Measurements from ENCODE around the gene DSTN. TPM values are rescaled to one million over a fixed set of nuclear protein-coding genes. Genes with fewer than 3 reads are reported as not detected.

The DSTN gene
- total RNA-seq, 1 experiment from 2014 or later, result 202 TPM

DNA sequence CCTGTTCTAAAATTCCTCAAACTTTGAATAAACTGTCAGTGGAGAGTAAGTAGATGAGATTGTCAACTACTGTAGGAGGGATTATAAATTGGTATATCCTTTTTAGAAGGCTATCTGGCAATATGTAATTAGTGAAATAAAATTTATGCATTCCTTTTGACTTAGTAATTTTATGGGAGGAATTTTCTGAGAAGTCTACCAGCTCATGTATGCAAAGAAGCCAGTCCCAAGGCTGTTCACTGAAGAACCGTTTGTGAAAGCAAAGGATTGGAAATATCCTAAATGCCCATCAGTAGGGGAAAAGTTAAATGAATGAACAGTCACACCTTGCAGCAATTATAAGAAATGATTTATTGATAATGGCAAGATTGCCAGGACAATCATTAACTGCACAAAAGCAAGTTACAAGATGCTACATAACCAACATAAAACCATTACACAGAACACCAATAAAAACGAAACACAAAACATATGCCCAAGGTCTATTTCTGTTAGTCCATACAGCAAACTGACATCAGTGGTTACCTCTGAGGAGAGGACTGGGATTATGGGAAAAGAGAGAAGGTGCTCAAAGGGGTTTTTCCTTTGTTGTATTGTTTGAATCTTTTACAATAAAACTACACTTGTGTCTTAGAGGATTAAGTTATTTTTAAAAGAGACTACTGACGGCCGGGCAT, 4.6 kb upstream of the DSTN start (continued):
- TF ChIP-seq, protein P1, sequence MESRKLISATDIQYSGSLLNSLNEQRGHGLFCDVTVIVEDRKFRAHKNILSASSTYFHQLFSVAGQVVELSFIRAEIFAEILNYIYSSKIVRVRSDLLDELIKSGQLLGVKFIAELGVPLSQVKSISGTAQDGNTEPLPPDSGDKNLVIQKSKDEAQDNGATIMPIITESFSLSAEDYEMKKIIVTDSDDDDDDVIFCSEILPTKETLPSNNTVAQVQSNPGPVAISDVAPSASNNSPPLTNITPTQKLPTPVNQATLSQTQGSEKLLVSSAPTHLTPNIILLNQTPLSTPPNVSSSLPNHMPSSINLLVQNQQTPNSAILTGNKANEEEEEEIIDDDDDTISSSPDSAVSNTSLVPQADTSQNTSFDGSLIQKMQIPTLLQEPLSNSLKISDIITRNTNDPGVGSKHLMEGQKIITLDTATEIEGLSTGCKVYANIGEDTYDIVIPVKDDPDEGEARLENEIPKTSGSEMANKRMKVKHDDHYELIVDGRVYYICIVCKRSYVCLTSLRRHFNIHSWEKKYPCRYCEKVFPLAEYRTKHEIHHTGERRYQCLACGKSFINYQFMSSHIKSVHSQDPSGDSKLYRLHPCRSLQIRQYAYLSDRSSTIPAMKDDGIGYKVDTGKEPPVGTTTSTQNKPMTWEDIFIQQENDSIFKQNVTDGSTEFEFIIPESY (IDR thresholded peaks at IDR 0.05; ENCODE audit: extremely low read depth, insufficient replicate concordance, low read length), result no peak

GRCh38 chr20:17566345-17566744, 3.5 kb upstream of the DSTN start:
- RAD21 ChIA-PET (ENCODE audit: low non-redundant PET in 1 of 2, low total read pairs in 2 of 2, uncharacterized antibody in 2 of 2, unreplicated experiment in 2 of 2), result no interaction called here
- H3K4me3 ChIP-seq (replicated peaks in 1 of 2; ENCODE audit: low read depth in 1 of 2, low read length in 2 of 2), result no peak overlapping the region
- peaks cover 8% of the 10 kb centered on the region; the same call in 1 of the 2 replicates for H4K20me1 ChIP-seq (ENCODE audit: insufficient read depth)
- POLR2A ChIA-PET, result no interaction called here
- H2AFZ ChIP-seq (ENCODE audit: low read depth, low read length, poor library complexity, severe bottlenecking), result no peak overlapping the region
- DNase-seq (ENCODE audit: low read depth, low spot score) (no peak), ATAC-seq (no peak)
- peaks cover 21% of the 10 kb centered on the region for H3K79me2 ChIP-seq (ENCODE audit: insufficient read depth, low read length)
- peaks cover 33 to 65% of the 10 kb centered on the region in 2 experiments for H3K4me1 ChIP-seq (ENCODE audit: control insufficient read depth in 1 of 2, insufficient read depth in 2 of 2, low read length in 2 of 2)
- CTCF ChIA-PET, result interaction anchor here (0.6 kb wide), 1 partner anchor 111 kb away, joined by 3 read pairs; no protein-coding TSS in a partner anchor
- no TSS peak for BruUV-seq (replicated peaks)
- H3K9me2 ChIP-seq (ENCODE audit: insufficient read depth), result no peaks in the 10 kb centered on the region
- H3K36me3 ChIP-seq (ENCODE audit: control insufficient read depth in 1 of 2, insufficient read depth in 2 of 2, low read length in 2 of 2), result no peaks in the 10 kb centered on the region
- no peak overlapping the region for H3K27ac ChIP-seq (ENCODE audit: low read depth, low read length)
- H3K9ac ChIP-seq (ENCODE audit: low read length), result no peak overlapping the region
- no peaks in the 10 kb centered on the region for H3K27me3 ChIP-seq (ENCODE audit: insufficient read depth, low read length)
- intact Hi-C loops (cut with micrococcal nuclease), result no loop called here
- no peaks in the 10 kb centered on the region for H3K9me3 ChIP-seq (ENCODE audit: control insufficient read depth in 1 of 2, insufficient read depth in 1 of 2, low read depth in 1 of 2, low read length in 2 of 2)
- no peak overlapping the region for H3K4me2 ChIP-seq (ENCODE audit: low read length)
- TF ChIP-seq, protein P2, sequence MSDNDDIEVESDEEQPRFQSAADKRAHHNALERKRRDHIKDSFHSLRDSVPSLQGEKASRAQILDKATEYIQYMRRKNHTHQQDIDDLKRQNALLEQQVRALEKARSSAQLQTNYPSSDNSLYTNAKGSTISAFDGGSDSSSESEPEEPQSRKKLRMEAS (IDR thresholded peaks at IDR 0.05), result no peak
- TF ChIP-seq, protein P3, sequence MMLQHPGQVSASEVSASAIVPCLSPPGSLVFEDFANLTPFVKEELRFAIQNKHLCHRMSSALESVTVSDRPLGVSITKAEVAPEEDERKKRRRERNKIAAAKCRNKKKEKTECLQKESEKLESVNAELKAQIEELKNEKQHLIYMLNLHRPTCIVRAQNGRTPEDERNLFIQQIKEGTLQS (IDR thresholded peaks at IDR 0.05), result no peak
- no peak for TF ChIP-seq EZH2 (IDR thresholded peaks at IDR 0.05)
- TF ChIP-seq JUND (IDR thresholded peaks at IDR 0.05), result no peak
- TF ChIP-seq POLR2A (IDR thresholded peaks at IDR 0.05; ENCODE audit: borderline replicate concordance, extremely low read depth, insufficient read depth, insufficient read length), result no peak
- TF ChIP-seq FOSL1 (IDR thresholded peaks at IDR 0.05; ENCODE audit: low read depth), result no peak
- TF ChIP-seq SRF (IDR thresholded peaks at IDR 0.05; ENCODE audit: low read depth), result no peak
- TF ChIP-seq RAD21 (IDR thresholded peaks at IDR 0.05; ENCODE audit: low read depth), result no peak
- no peak for TF ChIP-seq REST (IDR thresholded peaks at IDR 0.05; ENCODE audit: low read depth)
- TF ChIP-seq EZH2phosphoT487 (IDR thresholded peaks at IDR 0.05; ENCODE audit: borderline replicate concordance), result no peak
- TF ChIP-seq, protein P1 (IDR thresholded peaks at IDR 0.05; ENCODE audit: extremely low read depth, insufficient replicate concordance, low read length), result no peak
- TF ChIP-seq, protein P4, sequence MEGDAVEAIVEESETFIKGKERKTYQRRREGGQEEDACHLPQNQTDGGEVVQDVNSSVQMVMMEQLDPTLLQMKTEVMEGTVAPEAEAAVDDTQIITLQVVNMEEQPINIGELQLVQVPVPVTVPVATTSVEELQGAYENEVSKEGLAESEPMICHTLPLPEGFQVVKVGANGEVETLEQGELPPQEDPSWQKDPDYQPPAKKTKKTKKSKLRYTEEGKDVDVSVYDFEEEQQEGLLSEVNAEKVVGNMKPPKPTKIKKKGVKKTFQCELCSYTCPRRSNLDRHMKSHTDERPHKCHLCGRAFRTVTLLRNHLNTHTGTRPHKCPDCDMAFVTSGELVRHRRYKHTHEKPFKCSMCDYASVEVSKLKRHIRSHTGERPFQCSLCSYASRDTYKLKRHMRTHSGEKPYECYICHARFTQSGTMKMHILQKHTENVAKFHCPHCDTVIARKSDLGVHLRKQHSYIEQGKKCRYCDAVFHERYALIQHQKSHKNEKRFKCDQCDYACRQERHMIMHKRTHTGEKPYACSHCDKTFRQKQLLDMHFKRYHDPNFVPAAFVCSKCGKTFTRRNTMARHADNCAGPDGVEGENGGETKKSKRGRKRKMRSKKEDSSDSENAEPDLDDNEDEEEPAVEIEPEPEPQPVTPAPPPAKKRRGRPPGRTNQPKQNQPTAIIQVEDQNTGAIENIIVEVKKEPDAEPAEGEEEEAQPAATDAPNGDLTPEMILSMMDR (IDR thresholded peaks at IDR 0.05 in 2 of 3, conservative IDR thresholded peaks at IDR 0.05 in 1 of 3; ENCODE audit: borderline replicate concordance in 1 of 3, insufficient read depth in 1 of 3, low read depth in 2 of 3, low read length in 2 of 3), result no peak
- no peak for TF ChIP-seq EGR1 (IDR thresholded peaks at IDR 0.05; ENCODE audit: low read depth)
- TF ChIP-seq CBX3 (IDR thresholded peaks at IDR 0.05; ENCODE audit: low read depth), result no peak
